ENCODE results near the gene FAM3A. TPM values are rescaled to one million over a fixed set of nuclear protein-coding genes. Genes with fewer than 3 reads are reported as not detected.

FAM3A gene
- total and polyA plus RNA-seq, 10 of the 15 experiments (the other 5 are each of a cell fraction or from before 2014, with no cell fraction given) = 0.29 to 21.1 (median 11.4) TPM

DNA sequence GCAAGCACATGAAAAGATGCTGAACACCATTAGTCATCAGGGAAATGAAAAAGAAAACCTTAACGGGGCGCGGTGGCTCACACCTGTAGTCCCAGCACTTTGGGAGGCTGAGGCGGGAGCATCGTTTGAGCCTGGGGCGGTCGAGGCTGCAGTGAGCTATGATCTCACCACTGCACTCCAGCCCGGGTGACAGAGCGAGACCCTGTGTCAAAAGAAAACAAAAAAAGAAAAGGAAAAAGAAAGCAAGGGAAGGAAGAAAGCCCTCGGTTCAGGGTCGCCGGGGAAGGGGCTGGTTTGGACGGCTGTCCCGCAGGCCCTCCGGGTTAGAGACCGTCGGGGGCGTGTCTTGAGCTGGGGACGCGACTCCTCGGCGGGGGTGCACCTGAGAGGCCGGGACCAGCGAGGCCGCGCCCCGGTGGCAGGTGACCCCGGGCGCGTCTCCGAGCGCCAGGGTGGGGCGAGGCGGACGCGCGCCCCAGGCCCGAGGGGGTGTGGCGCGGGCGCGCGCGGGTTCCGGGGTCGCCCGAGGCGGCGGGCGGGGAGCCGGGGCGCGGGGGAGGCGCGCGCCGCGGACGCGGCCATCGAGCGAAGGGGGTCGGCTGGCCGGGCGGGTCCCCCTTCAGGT, 58.4 kb downstream of the FAM3A start:
- TF ChIP-seq EP300 (IDR thresholded peaks at IDR 0.05; ENCODE audit: borderline replicate concordance in 1 of 2, control insufficient read depth in 1 of 2, low read depth in 2 of 2, low read length in 2 of 2) (no peak), ATF7 (IDR thresholded peaks at IDR 0.05; ENCODE audit: low read depth) (0 out of 2 replicates have a peak, but pooled peaks have one; percentile 32), YY1 (IDR thresholded peaks at IDR 0.05; ENCODE audit: low read depth, low read length) (no peak), MTA2 (IDR thresholded peaks at IDR 0.05; ENCODE audit: low read depth) (no peak)
- TF ChIP-seq, protein P1, sequence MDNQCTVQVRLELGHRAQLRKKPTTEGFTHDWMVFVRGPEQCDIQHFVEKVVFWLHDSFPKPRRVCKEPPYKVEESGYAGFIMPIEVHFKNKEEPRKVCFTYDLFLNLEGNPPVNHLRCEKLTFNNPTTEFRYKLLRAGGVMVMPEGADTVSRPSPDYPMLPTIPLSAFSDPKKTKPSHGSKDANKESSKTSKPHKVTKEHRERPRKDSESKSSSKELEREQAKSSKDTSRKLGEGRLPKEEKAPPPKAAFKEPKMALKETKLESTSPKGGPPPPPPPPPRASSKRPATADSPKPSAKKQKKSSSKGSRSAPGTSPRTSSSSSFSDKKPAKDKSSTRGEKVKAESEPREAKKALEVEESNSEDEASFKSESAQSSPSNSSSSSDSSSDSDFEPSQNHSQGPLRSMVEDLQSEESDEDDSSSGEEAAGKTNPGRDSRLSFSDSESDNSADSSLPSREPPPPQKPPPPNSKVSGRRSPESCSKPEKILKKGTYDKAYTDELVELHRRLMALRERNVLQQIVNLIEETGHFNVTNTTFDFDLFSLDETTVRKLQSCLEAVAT (IDR thresholded peaks at IDR 0.05) = 0 out of 2 replicates have a peak, but pooled peaks have one; percentile 30
- in situ Hi-C loops (cut with MboI) = no loop called here
- Histone ChIP-seq H3K36me3 (ENCODE audit: control insufficient read depth in 2 of 2, insufficient read depth in 2 of 2, low read length in 1 of 2) (no peaks in the 10 kb centered on the region), H4K20me1 (ENCODE audit: control insufficient read depth, insufficient read depth) (no peaks in the 10 kb centered on the region), H3K79me2 (ENCODE audit: control insufficient read depth, insufficient read depth, low read length) (peaks cover 9% of the 10 kb centered on the region), H3K9ac (ENCODE audit: control insufficient read depth, insufficient read depth, low read length) (no peak overlapping the region; the same call in 1 of the 2 replicates), H3K4me3 (peak overlapping the region; percentile 50), H3K9me3 (replicated peaks; ENCODE audit: control insufficient read depth, insufficient read depth, low read length) (no peaks in the 10 kb centered on the region; the same call in 2 of the 3 replicates), H3K4me1 (ENCODE audit: control insufficient read depth, insufficient read depth, low read length) (no peaks in the 10 kb centered on the region), H3K27me3 (replicated peaks in 1 of 2; ENCODE audit: control insufficient read depth in 2 of 2, insufficient read depth in 2 of 2, low read length in 1 of 2) (no peaks in the 10 kb centered on the region), H3K27ac (ENCODE audit: control insufficient read depth, insufficient read depth) (peak overlapping the region; percentile 61), H2AFZ (ENCODE audit: control insufficient read depth, low read depth, low read length) (peak overlapping the region; percentile 33), H3K4me2 (ENCODE audit: control insufficient read depth, insufficient read depth) (no peak overlapping the region)
- ChIA-PET CTCF (interaction anchor here (0.6 kb wide), 1 partner anchor 84 kb away, joined by 3 read pairs; no protein-coding TSS in a partner anchor), POLR2A (interaction anchor here (0.5 to 1.0 kb wide), 4 partner anchors 19 to 703 kb away, joined by 3 to 4 read pairs (median 3); no protein-coding TSS in a partner anchor), SMC1A (ENCODE audit: uncharacterized antibody, unreplicated experiment) (interaction anchor here (1.1 kb wide), 1 partner anchor 69 kb away, joined by 3 read pairs; no protein-coding TSS in a partner anchor), RAD21 (ENCODE audit: unreplicated experiment) (no interaction called here)
- BruUV-seq (replicated peaks) = no TSS peak
- no peak for DNase-seq (ENCODE audit: low read depth, low spot score)
- ATAC-seq = peak; percentile 60
- intact Hi-C loops (cut with micrococcal nuclease; ENCODE audit: unreplicated experiment) = no loop called here
- no peak for FAIRE-seq
- 51% methylated on average over 22 of the region's 65 CpGs for WGBS (ENCODE audit: insufficient coverage, insufficient replicate concordance, low lambda C conversion rate, missing lambda C conversion rate)

Small RNA genes lying within 50 kb of the gene (small RNA-seq; reads per million reads assigned to genes)
- not detected for gene RN7SL697P

Other genes starting within 250 kb of the FAM3A start
Only the 7 nearest of the 21 such genes appear.
- gene PLXNA3, start 58.0 kb downstream of the FAM3A start, total RNA-seq (2014; rRNA removed) = 2.7 and 3.6 TPM in 2 replicates
- gene PLXNA3, start 58.0 kb downstream of the FAM3A start, total RNA-seq (2014; rRNA removed; fragmentation: Illumina TruSeq; extraction: Trizol) = 3.3 and 3.7 TPM in 2 replicates
- 19.2 and 26.8 TPM in 2 replicates for gene PLXNA3, start 58.0 kb downstream of the FAM3A start, total RNA-seq (2021)
- 3.2 and 11.0 TPM in 2 replicates for gene PLXNA3, start 58.0 kb downstream of the FAM3A start, polyA plus RNA-seq (2011; rRNA removed)
- 4.8 and 10.8 TPM in 2 replicates for gene PLXNA3, start 58.0 kb downstream of the FAM3A start, polyA plus RNA-seq (2014; fragmentation: Illumina TruSeq; extraction: Trizol)
- under 1 TPM; 0.26 to 0.32 TPM for gene PLXNA3, start 58.0 kb downstream of the FAM3A start, polyA plus RNA-seq (2014; fragmentation: Nextera tagmentation; extraction: Ambion mirVana)
- gene PLXNA3, start 58.0 kb downstream of the FAM3A start, polyA plus RNA-seq (2014; rRNA removed) = 14.5 and 20.1 TPM in 2 replicates
- gene PLXNA3, start 58.0 kb downstream of the FAM3A start, polyA plus RNA-seq (2016; fragmentation: Nextera tagmentation; extraction: Ambion mirVana) = 1 to 10 TPM; 3.0 to 3.4 TPM
- 32.0 and 34.6 TPM in 2 replicates for gene LAGE3, start 37.0 kb downstream of the FAM3A start, total RNA-seq (2014; rRNA removed)
- gene LAGE3, start 37.0 kb downstream of the FAM3A start, total RNA-seq (2014; rRNA removed; fragmentation: Illumina TruSeq; extraction: Trizol) = 8.9 and 9.5 TPM in 2 replicates
- 26.2 and 27.6 TPM in 2 replicates for gene LAGE3, start 37.0 kb downstream of the FAM3A start, total RNA-seq (2021)
- gene LAGE3, start 37.0 kb downstream of the FAM3A start, polyA plus RNA-seq (2011; rRNA removed) = 6.1 and 11.8 TPM in 2 replicates
- 1.0 and 6.4 TPM in 2 replicates for gene LAGE3, start 37.0 kb downstream of the FAM3A start, polyA plus RNA-seq (2014; fragmentation: Illumina TruSeq; extraction: Trizol)
- 10 to 100 TPM in 1 of 2 experiments, 1 to 10 TPM in 1; 5.3 to 10.2 TPM for gene LAGE3, start 37.0 kb downstream of the FAM3A start, polyA plus RNA-seq (2014; fragmentation: Nextera tagmentation; extraction: Ambion mirVana)
- gene LAGE3, start 37.0 kb downstream of the FAM3A start, polyA plus RNA-seq (2014; rRNA removed) = 28.5 and 31.7 TPM in 2 replicates
- 10 to 100 TPM; 62.8 to 63.7 TPM for gene LAGE3, start 37.0 kb downstream of the FAM3A start, polyA plus RNA-seq (2016; fragmentation: Nextera tagmentation; extraction: Ambion mirVana)
- gene UBL4A, start 29.6 kb downstream of the FAM3A start, total RNA-seq (2014; rRNA removed) = 44.2 and 45.6 TPM in 2 replicates
- 24.7 and 26.0 TPM in 2 replicates for gene UBL4A, start 29.6 kb downstream of the FAM3A start, total RNA-seq (2014; rRNA removed; fragmentation: Illumina TruSeq; extraction: Trizol)
- gene UBL4A, start 29.6 kb downstream of the FAM3A start, total RNA-seq (2021) = 34.3 and 38.0 TPM in 2 replicates
- gene UBL4A, start 29.6 kb downstream of the FAM3A start, polyA plus RNA-seq (2011; rRNA removed) = 14.4 and 20.4 TPM in 2 replicates
- gene UBL4A, start 29.6 kb downstream of the FAM3A start, polyA plus RNA-seq (2014; fragmentation: Illumina TruSeq; extraction: Trizol) = 12.2 and 30.0 TPM in 2 replicates
- gene UBL4A, start 29.6 kb downstream of the FAM3A start, polyA plus RNA-seq (2014; fragmentation: Nextera tagmentation; extraction: Ambion mirVana) = 1 to 10 TPM; 4.2 to 7.0 TPM
- gene UBL4A, start 29.6 kb downstream of the FAM3A start, polyA plus RNA-seq (2014; rRNA removed) = 41.1 and 43.1 TPM in 2 replicates
- gene UBL4A, start 29.6 kb downstream of the FAM3A start, polyA plus RNA-seq (2016; fragmentation: Nextera tagmentation; extraction: Ambion mirVana) = 10 to 100 TPM; 49.8 to 49.9 TPM
- 10.3 and 14.1 TPM in 2 replicates for gene SLC10A3, start 25.6 kb downstream of the FAM3A start, total RNA-seq (2014; rRNA removed)
- gene SLC10A3, start 25.6 kb downstream of the FAM3A start, total RNA-seq (2014; rRNA removed; fragmentation: Illumina TruSeq; extraction: Trizol) = 6.4 and 7.8 TPM in 2 replicates
- gene SLC10A3, start 25.6 kb downstream of the FAM3A start, total RNA-seq (2021) = 14.2 and 16.4 TPM in 2 replicates
- 2.1 and 4.8 TPM in 2 replicates for gene SLC10A3, start 25.6 kb downstream of the FAM3A start, polyA plus RNA-seq (2011; rRNA removed)
- 0.90 and 5.4 TPM in 2 replicates for gene SLC10A3, start 25.6 kb downstream of the FAM3A start, polyA plus RNA-seq (2014; fragmentation: Illumina TruSeq; extraction: Trizol)
- 1 to 10 TPM; 1.7 to 3.6 TPM for gene SLC10A3, start 25.6 kb downstream of the FAM3A start, polyA plus RNA-seq (2014; fragmentation: Nextera tagmentation; extraction: Ambion mirVana)
- gene SLC10A3, start 25.6 kb downstream of the FAM3A start, polyA plus RNA-seq (2014; rRNA removed) = 14.7 and 16.4 TPM in 2 replicates
- 10 to 100 TPM; 19.6 to 23.5 TPM for gene SLC10A3, start 25.6 kb downstream of the FAM3A start, polyA plus RNA-seq (2016; fragmentation: Nextera tagmentation; extraction: Ambion mirVana)
- gene G6PD, start 30.6 kb upstream of the FAM3A start, total RNA-seq (2014; rRNA removed) = 26.9 and 35.5 TPM in 2 replicates
- gene G6PD, start 30.6 kb upstream of the FAM3A start, total RNA-seq (2014; rRNA removed; fragmentation: Illumina TruSeq; extraction: Trizol) = 17.2 and 19.5 TPM in 2 replicates
- 62.5 and 63.4 TPM in 2 replicates for gene G6PD, start 30.6 kb upstream of the FAM3A start, total RNA-seq (2021)
- 4.5 and 11.5 TPM in 2 replicates for gene G6PD, start 30.6 kb upstream of the FAM3A start, polyA plus RNA-seq (2011; rRNA removed)
- 22.3 and 48.4 TPM in 2 replicates for gene G6PD, start 30.6 kb upstream of the FAM3A start, polyA plus RNA-seq (2014; fragmentation: Illumina TruSeq; extraction: Trizol)
- gene G6PD, start 30.6 kb upstream of the FAM3A start, polyA plus RNA-seq (2014; fragmentation: Nextera tagmentation; extraction: Ambion mirVana) = 1 to 10 TPM; 1.6 to 3.8 TPM
- 38.8 and 47.3 TPM in 2 replicates for gene G6PD, start 30.6 kb upstream of the FAM3A start, polyA plus RNA-seq (2014; rRNA removed)
- gene G6PD, start 30.6 kb upstream of the FAM3A start, polyA plus RNA-seq (2016; fragmentation: Nextera tagmentation; extraction: Ambion mirVana) = 10 to 100 TPM; 26.2 to 30.7 TPM
- gene IKBKG, start 31.4 kb upstream of the FAM3A start, total RNA-seq (2014; rRNA removed) = 16.0 and 16.3 TPM in 2 replicates
- gene IKBKG, start 31.4 kb upstream of the FAM3A start, total RNA-seq (2014; rRNA removed; fragmentation: Illumina TruSeq; extraction: Trizol) = 10.2 TPM in 2 replicates
- gene IKBKG, start 31.4 kb upstream of the FAM3A start, total RNA-seq (2021) = 28.1 and 30.6 TPM in 2 replicates
- 8.0 and 17.3 TPM in 2 replicates for gene IKBKG, start 31.4 kb upstream of the FAM3A start, polyA plus RNA-seq (2011; rRNA removed)
- 2.5 and 8.0 TPM in 2 replicates for gene IKBKG, start 31.4 kb upstream of the FAM3A start, polyA plus RNA-seq (2014; fragmentation: Illumina TruSeq; extraction: Trizol)
- 1 to 10 TPM in 1 of 2 experiments, under 1 TPM in 1; 0.35 to 1.5 TPM for gene IKBKG, start 31.4 kb upstream of the FAM3A start, polyA plus RNA-seq (2014; fragmentation: Nextera tagmentation; extraction: Ambion mirVana)
- 30.7 and 33.0 TPM in 2 replicates for gene IKBKG, start 31.4 kb upstream of the FAM3A start, polyA plus RNA-seq (2014; rRNA removed)
- gene IKBKG, start 31.4 kb upstream of the FAM3A start, polyA plus RNA-seq (2016; fragmentation: Nextera tagmentation; extraction: Ambion mirVana) = 10 to 100 TPM; 21.8 to 24.0 TPM
- not detected in 2 replicates for gene CTAG1A, start 68.9 kb upstream of the FAM3A start, total RNA-seq (2014; rRNA removed)
- gene CTAG1A, start 68.9 kb upstream of the FAM3A start, total RNA-seq (2014; rRNA removed; fragmentation: Illumina TruSeq; extraction: Trizol) = not detected in 2 replicates
- not detected in 2 replicates for gene CTAG1A, start 68.9 kb upstream of the FAM3A start, total RNA-seq (2021)
- gene CTAG1A, start 68.9 kb upstream of the FAM3A start, polyA plus RNA-seq (2011; rRNA removed) = not detected in 2 replicates
- gene CTAG1A, start 68.9 kb upstream of the FAM3A start, polyA plus RNA-seq (2014; fragmentation: Illumina TruSeq; extraction: Trizol) = not detected in 2 replicates
- gene CTAG1A, start 68.9 kb upstream of the FAM3A start, polyA plus RNA-seq (2014; fragmentation: Nextera tagmentation; extraction: Ambion mirVana) = not detected
- not detected in 2 replicates for gene CTAG1A, start 68.9 kb upstream of the FAM3A start, polyA plus RNA-seq (2014; rRNA removed)
- not detected for gene CTAG1A, start 68.9 kb upstream of the FAM3A start, polyA plus RNA-seq (2016; fragmentation: Nextera tagmentation; extraction: Ambion mirVana)